HEK293 (cell line): Measurements from ENCODE around the gene PGBD2.

Source experiments
- CTCF ChIA-PET: fragments of 350-600 bp; formaldehyde crosslinking; extraction: SDS; loops from one replicate; lab custom pipeline; 2021; ENCODE audit warnings: antibody characterized with exemption; lab: Yijun Ruan, JAX
- POLR2A ChIA-PET: fragments of 300-600 bp; formaldehyde crosslinking; extraction: SDS; loops from one replicate; lab custom pipeline; 2020; ENCODE audit warnings: antibody characterized with exemption, inconsistent platforms; lab: Yijun Ruan, JAX
- H3K27ac ChIP-seq: fragments of 200-500 bp; sonication (Bioruptor generic); 2 replicates; pipeline ENCODE4 v1.5.1; 2014; ENCODE audit warnings: low read depth, low read length, control low read depth, inconsistent platforms; ENCODE audit errors: extremely low read depth
- H3K36me3 ChIP-seq, 2 experiments: fragments of 200-500 bp in 1 of 2; sonication (Bioruptor generic) in 1 of 2; 1 replicate in 1 of 2; 2 replicates in 1 of 2; pipeline ENCODE4 v1.5.1; 2014 to 2017; ENCODE audit warnings: inconsistent platforms in 2 of 2, low read length in 2 of 2; ENCODE audit not compliant: control insufficient read depth in 2 of 2, insufficient read depth in 1 of 2
- H3K4me1 ChIP-seq: fragments of 200-500 bp; sonication (Bioruptor generic); 2 replicates; pipeline ENCODE4 v1.5.1; 2014; ENCODE audit warnings: mild to moderate bottlenecking, low read length, inconsistent platforms; ENCODE audit not compliant: control insufficient read depth, insufficient read depth
- H3K4me3 ChIP-seq: 2 replicates; pipeline ENCODE4 v1.5.1; 2011; ENCODE audit warnings: low read depth, mild to moderate bottlenecking, control low read depth, low read length, moderate library complexity
- H3K9me3 ChIP-seq: fragments of 200-500 bp; sonication (Bioruptor generic); 2 replicates; pipeline ENCODE4 v1.5.1; 2014; ENCODE audit warnings: low read depth, low read length, inconsistent platforms; ENCODE audit not compliant: control insufficient read depth, insufficient read depth
- GLI4 ChIP-seq: fragments of 450-650 bp; formaldehyde crosslinking; IDR thresholded peaks from 2 replicates; pipeline ENCODE4 v1.5.1; 2016; ENCODE audit warnings: missing biosample characterization, missing genetic modification characterization
- WT1 ChIP-seq: fragments of 450-650 bp; formaldehyde crosslinking; IDR thresholded peaks from 2 replicates; pipeline ENCODE4 v1.5.1; 2016; ENCODE audit warnings: missing biosample characterization, missing genetic modification characterization
- YY1 ChIP-seq: fragments of 450-650 bp; formaldehyde crosslinking; IDR thresholded peaks from 2 replicates; pipeline ENCODE4 v1.5.1; 2018; ENCODE audit warnings: missing biosample characterization, missing genetic modification characterization
- ZFP41 ChIP-seq: fragments of 450-650 bp; formaldehyde crosslinking; IDR thresholded peaks from 2 replicates; pipeline ENCODE4 v1.5.1; 2016; ENCODE audit warnings: missing biosample characterization, missing genetic modification characterization, borderline replicate concordance
- ZNF140 ChIP-seq: fragments of 450-650 bp; formaldehyde crosslinking; IDR thresholded peaks from 2 replicates; pipeline ENCODE4 v1.5.1; 2016; ENCODE audit warnings: missing biosample characterization, missing genetic modification characterization
- ZNF16 ChIP-seq: fragments of 450-650 bp; formaldehyde crosslinking; IDR thresholded peaks from 2 replicates; pipeline ENCODE4 v1.5.1; 2016; ENCODE audit warnings: low read depth, missing biosample characterization, missing genetic modification characterization
- ZNF18 ChIP-seq: fragments of 450-650 bp; formaldehyde crosslinking; IDR thresholded peaks from 2 replicates; pipeline ENCODE4 v1.5.1; 2016; ENCODE audit warnings: missing biosample characterization, missing genetic modification characterization
- ZNF19 ChIP-seq: fragments of 450-650 bp; formaldehyde crosslinking; IDR thresholded peaks from 2 replicates; pipeline ENCODE4; 2016; ENCODE audit warnings: missing biosample characterization, missing genetic modification characterization, low read depth
- ZNF26 ChIP-seq: fragments of 450-650 bp; formaldehyde crosslinking; IDR thresholded peaks from 2 replicates; pipeline ENCODE4 v1.5.1; 2016; ENCODE audit warnings: missing biosample characterization, missing genetic modification characterization
- ZNF266 ChIP-seq: fragments of 450-650 bp; formaldehyde crosslinking; IDR thresholded peaks from 2 replicates; pipeline ENCODE4 v1.5.1; 2016; ENCODE audit warnings: missing biosample characterization, missing genetic modification characterization, low read depth
- ZNF354C ChIP-seq: fragments of 450-650 bp; formaldehyde crosslinking; IDR thresholded peaks from 2 replicates; pipeline ENCODE4 v1.5.1; 2016; ENCODE audit warnings: missing biosample characterization, missing genetic modification characterization, low read depth, borderline replicate concordance
- ZNF449 ChIP-seq: fragments of 450-650 bp; formaldehyde crosslinking; IDR thresholded peaks from 2 replicates; pipeline ENCODE4 v1.5.1; 2017; ENCODE audit warnings: missing biosample characterization, mild to moderate bottlenecking, missing genetic modification characterization, moderate library complexity
- ZNF518A ChIP-seq: fragments of 450-650 bp; formaldehyde crosslinking; conservative IDR thresholded peaks from 2 replicates; pipeline ENCODE4 v1.5.1; 2016; ENCODE audit warnings: low read depth, missing biosample characterization, missing genetic modification characterization
- ZNF544 ChIP-seq: fragments of 450-650 bp; formaldehyde crosslinking; IDR thresholded peaks from 2 replicates; pipeline ENCODE4 v1.5.0; 2017; ENCODE audit warnings: missing biosample characterization, missing genetic modification characterization
- ZNF549 ChIP-seq: fragments of 450-650 bp; IDR thresholded peaks from 2 replicates; pipeline ENCODE4 v1.5.1; 2018; ENCODE audit warnings: missing biosample characterization, missing genetic modification characterization, mild to moderate bottlenecking, inconsistent platforms, moderate library complexity
- ZNF580 ChIP-seq: fragments of 450-650 bp; formaldehyde crosslinking; IDR thresholded peaks from 2 replicates; pipeline ENCODE4 v1.5.1; 2016; ENCODE audit warnings: missing biosample characterization, missing genetic modification characterization
- ZNF747 ChIP-seq: fragments of 450-650 bp; formaldehyde crosslinking; IDR thresholded peaks from 2 replicates; pipeline ENCODE4 v1.5.1; 2016; ENCODE audit warnings: missing biosample characterization, missing genetic modification characterization
- ZNF785 ChIP-seq: fragments of 450-650 bp; formaldehyde crosslinking; IDR thresholded peaks from 2 replicates; pipeline ENCODE4 v1.5.1; 2016; ENCODE audit warnings: missing biosample characterization, missing genetic modification characterization
- ZSCAN5A ChIP-seq: fragments of 450-650 bp; formaldehyde crosslinking; IDR thresholded peaks from 2 replicates; pipeline ENCODE4 v1.5.1; 2016; ENCODE audit warnings: missing biosample characterization, missing genetic modification characterization

PGBD2 gene

GRCh38 chr1:248891758-248892157 lies 14.3 kb upstream of the PGBD2 start:
- Histone ChIP-seq H3K36me3 (no peaks in the 10 kb centered on the region), H3K4me3 (no peak overlapping the region), H3K27ac (no peak overlapping the region), H3K9me3 (no peaks in the 10 kb centered on the region), H3K4me1 (no peaks in the 10 kb centered on the region)
- ChIA-PET CTCF (no interaction called here), POLR2A (no interaction called here)
- no peak for TF ChIP-seq ZNF19
- no peak for TF ChIP-seq ZNF18 (tag by site-specific recombination)

- POLR2A ChIA-PET: no interaction called here
- H3K9me3 ChIP-seq: no peaks in the 10 kb centered on the region
- H3K4me3 ChIP-seq: no peak overlapping the region
- no peak for TF ChIP-seq ZNF354C
- TF ChIP-seq ZNF580 (tag by site-specific recombination): no peak
- TF ChIP-seq ZNF449 (tag by site-specific recombination): no peak
- TF ChIP-seq ZNF26 (tag by site-specific recombination): no peak
- TF ChIP-seq ZNF140 (tag by site-specific recombination): no peak
- TF ChIP-seq ZNF518A (tag by site-specific recombination): no peak
- no peak for TF ChIP-seq ZFP41 (tag by site-specific recombination)
- TF ChIP-seq ZNF785 (tag by site-specific recombination): no peak
- TF ChIP-seq GLI4 (tag by site-specific recombination): no peak
- no peak for TF ChIP-seq ZNF266
- no peak for TF ChIP-seq ZNF747 (tag by site-specific recombination)
- no peak for TF ChIP-seq ZSCAN5A (tag by site-specific recombination)
- no peak for TF ChIP-seq WT1 (tag by site-specific recombination)
- TF ChIP-seq ZNF16: no peak
- no peak for TF ChIP-seq YY1 (tag by site-specific recombination)
- no peak for TF ChIP-seq ZNF549 (tag by site-specific recombination)
- TF ChIP-seq ZNF544 (tag by site-specific recombination): no peak
- no peaks in the 10 kb centered on the region for H3K36me3 ChIP-seq
- CTCF ChIA-PET: interaction anchor here (0.8 kb wide), 1 partner anchor 19 kb away, joined by 6 read pairs; no protein-coding TSS in a partner anchor
- no peaks in the 10 kb centered on the region for H3K4me1 ChIP-seq
- no peak overlapping the region for H3K27ac ChIP-seq
These were observed 13.4 kb upstream of the PGBD2 start for GRCh38 chr1:248892590-248892989.
